GM19438 (cell line): ENCODE measurements around the gene FNIP2.
"Not testable (repeated sequence)": the region's sequence is repeated elsewhere in the genome, so short reads cannot be mapped to it uniquely, and the experiment has no call there.

Experiments
- ATAC-seq: cut with Tn5 transposase; IDR thresholded peaks from one replicate; pipeline ENCODE4 v1.9.1; 2021; ENCODE audit warnings: low read depth; ENCODE audit not compliant: unreplicated experiment

Gene FNIP2

DNA sequence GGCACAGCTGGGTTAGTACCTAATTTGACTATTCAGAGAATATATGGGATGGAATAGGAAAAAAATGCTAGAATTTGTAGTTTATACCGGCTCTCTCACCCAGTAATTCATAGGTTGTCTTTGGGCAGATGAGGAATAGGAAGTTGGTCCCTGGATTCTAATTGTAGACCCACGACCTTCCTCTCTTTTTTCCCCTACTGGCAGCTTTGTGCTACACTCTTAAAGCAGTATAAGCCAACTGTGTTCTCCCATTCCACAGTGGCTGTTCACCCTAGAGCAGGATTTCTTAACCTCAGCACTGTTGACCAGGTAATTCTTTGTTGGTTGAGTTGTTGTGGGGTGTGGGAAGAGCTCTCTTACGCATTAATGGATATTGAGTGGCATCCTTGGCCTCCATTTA, 92.9 kb downstream of the FNIP2 start:
- ATAC-seq = no peak

DNA sequence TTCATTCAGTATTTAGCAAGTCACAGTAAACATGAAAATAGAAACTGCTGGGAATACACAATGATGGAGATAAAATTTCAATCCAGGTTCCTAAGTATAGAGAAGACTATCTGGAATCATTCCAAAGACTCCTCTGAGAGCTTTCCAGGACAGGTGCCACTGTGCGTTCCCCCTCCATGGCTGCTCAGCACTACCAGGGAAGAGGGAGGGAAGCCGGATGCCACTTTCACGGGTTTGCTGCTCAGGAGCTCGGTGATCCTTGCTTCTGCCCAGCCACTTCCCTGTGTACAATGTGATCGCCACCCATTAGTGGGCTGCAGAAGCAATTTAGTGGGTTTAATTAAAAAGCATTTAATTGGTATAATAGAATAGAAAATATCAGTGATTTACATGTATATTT, 94.5 kb downstream of the FNIP2 start:
- ATAC-seq = no peak

DNA sequence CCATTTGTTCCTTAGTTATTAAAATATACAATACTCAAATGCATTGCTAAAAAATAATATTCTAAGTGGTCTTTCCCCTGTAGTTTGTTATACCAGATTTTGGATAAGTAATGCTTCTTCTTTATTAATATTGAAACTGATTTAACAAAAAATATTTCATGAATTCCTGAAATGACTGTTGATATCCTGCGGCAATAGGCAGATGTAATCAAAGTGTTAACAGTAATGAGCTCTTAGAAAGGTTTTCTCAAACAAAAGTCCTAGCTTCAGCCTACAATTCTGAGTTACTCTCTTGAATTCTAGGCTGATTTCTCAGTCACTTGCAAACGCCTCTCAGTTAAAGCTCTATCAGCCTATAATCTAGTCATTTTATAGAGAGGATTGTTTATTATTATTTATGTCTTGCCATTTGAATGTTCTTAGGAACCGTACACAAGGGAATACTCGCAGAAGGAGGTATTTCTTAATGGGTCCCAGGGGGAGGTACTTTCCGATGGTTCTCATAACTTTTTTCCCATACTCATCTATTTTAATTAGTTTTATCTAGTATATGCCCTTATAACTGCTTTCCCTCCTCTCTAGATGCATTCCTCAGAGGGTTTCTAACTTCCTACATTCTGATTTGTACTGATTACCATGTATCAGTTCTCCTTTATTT, 96.8 kb downstream of the FNIP2 start:
- no peak for ATAC-seq

DNA sequence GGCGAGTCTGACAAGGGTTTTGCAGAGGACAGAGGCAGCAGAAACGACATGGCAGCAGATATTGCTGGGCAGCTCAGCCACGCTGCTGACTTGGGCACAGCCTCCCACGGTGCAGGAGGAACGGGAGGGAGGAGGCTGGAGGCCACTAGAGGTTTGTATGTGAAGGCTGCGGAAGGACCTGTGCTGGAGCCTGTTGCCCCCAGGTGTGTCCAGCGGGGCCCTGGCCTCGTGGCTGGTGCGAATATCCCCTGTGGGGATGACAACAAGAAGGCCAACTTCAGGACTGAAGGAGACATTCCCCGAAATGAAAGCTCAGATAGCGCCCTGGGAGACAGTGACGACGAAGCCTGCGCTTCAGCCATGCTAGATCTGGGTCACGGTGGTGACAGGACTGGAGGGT, 100.2 kb downstream of the FNIP2 start:
- no peak for ATAC-seq

DNA sequence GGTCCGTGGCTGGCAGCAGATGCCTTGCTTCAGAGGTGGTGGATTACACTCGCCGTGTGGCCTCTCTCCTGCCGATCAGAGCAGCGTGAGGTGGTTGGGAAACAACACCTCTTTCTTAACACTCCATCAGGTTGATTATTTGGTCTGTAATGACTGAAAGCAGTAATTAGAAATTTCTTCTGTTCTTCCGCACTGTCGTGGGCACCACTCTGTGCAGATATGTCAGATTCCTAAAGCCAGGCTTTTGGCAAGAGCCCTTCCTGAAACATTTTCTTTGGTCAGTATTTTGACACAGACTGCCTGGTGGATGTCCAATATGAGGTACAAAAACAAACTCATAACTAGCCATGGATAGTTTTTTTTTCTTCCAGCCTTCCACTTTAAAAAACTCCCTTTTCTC, 100.9 kb downstream of the FNIP2 start:
- ATAC-seq = no peak

DNA sequence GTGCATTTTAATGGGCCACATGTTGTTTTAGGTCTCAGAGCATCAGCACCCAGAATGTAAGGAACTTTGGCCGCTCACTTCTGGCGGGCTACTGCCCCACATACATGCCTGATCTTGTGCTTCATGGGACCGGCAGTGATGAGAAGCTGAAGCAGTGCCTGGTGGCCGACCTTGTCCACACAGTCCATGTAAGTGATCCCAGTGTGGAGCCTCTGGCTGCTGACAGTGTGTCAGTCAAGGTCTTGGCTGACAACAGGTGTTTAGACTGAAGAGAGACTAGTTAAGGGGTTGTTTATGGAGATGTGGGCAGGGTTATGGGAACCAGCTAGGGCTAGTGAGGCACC, 101.4 kb downstream of the FNIP2 start:
- no peak for ATAC-seq

DNA sequence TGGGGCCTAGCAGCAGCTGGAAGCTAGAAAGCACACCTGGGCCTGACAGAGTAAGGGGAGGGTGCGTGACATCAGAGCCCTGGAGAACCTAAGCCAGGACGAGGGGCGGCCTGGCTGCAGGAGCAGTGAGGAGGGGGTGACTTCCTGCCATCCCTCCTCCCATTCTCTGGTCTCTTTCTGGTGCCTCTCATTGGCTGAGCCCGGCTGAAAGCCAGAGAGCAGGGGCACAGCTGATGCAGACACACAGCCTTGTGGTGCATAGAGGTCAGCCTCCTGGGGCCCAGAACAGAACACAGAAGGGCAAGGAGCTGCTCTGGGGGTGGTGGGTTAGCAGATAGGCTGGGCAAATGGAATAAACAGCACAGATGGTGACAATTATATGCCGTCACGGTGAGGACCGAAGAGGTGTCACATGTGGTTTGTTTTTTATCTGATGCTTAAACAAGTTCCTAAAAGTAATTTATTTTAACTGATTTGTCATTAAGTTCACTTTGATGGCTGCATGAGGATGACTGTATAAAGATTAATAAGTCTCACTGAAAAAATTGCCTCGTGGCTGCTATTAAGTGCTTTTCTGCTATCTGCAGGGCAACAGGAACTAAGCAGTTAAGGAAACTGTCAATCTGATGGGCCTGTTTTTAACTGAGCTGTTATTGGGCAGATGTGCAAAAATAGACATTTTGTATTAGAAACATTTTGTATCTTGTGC, 102.0 kb downstream of the FNIP2 start:
- no peak for ATAC-seq

DNA sequence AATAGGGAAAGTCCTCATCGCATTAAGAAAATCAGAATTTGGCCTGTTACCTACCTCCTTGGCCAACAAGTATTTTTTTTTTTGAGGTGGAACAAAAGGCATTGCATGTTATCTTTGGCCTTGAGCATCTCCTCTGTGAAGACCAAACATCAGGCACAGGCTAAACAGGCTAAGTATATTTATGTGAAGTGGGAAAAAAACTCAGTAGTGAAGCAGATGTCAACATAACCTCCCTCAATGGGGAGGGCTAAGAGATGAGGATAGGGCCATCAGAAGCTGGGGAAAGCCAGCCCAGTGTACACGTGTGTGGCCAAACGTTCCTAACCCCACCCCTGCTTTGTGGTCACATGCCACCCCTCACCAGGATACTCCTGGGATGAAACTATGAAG, 102.5 kb downstream of the FNIP2 start:
- no peak for ATAC-seq

DNA sequence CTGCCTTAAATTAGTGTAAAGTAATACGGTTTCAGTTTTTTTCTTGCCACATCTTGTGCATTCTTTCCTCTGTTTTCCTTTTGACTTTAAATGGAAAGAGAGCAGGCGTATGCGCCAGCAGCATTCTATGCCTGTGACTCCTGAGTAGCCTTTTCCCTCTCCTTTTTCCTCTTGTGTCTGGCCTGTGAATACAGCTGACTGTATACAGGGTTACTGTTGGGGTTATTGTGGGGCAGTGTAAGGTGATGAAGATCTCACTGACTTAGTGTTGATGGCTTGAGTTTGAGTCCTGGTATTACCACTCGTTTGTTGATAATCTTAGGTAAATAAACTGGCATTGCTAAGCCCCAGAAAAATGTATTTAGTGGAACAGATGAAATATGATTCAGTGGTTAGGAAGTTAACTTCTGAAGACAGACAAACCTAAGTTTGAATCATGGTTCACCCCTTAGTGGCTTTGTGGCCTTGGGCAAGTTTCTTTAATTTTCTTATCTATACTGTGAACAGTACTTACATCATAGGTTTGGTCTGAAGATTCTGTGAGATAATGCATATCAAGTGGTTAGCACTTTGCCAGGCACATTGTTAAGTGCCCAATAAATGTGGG, 105.1 kb downstream of the FNIP2 start:
- no peak for ATAC-seq

DNA sequence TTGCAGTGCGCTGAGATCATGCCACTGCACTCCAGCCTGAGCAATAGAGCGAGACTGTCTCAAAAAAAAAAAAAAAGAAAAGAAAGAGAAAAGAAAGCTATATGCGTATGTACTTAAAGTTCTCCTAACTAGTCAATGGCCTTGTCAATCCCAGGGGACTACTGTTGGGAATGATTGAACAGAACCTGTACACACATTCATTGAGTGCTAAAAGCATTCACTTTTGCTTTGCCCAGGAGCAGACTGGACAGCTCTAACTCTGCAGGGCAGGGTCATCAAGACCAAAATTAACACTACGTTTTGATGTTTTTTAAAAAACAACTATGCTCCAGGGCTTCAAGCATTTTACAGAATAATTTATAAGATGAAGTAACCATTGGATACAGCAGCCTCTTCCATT, 106.2 kb downstream of the FNIP2 start:
- ATAC-seq = no peak

DNA sequence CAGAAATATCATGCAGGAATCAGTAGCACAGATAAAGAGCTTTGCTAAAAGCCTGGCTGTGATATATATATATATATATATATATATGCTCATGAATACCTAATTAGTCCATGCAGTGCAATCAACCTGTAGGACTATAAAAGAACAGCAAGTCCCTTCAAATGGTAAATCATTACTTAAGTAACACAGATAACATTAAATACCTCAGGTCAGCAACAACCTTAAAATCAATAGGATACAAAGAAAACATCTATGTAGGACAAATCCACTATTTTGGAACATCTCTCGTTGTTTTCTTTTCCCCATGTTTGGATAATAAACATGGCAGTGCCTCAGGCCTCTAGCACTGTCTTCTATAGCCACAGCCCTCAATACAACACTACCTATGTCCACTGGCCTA, 106.6 kb downstream of the FNIP2 start:
- ATAC-seq = no peak

DNA sequence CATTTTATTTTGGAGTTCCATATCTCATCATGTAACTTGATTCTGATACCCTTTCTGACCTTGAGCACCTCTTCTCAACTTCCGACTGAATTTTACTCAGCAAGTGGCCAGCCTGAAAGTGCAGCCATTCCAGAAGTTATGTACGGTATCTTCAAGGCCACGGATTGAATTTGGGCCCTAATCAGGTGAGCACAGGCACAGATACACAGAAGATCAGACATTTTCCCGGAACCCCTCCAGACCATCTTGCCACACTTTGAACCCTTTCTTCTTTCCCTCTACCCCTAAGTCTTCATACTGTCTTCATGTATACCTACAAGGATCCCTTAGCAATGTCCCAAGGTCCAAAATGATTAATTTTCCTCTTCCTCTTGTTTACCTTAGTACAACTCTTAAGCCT, 108.2 kb downstream of the FNIP2 start:
- ATAC-seq = no peak

DNA sequence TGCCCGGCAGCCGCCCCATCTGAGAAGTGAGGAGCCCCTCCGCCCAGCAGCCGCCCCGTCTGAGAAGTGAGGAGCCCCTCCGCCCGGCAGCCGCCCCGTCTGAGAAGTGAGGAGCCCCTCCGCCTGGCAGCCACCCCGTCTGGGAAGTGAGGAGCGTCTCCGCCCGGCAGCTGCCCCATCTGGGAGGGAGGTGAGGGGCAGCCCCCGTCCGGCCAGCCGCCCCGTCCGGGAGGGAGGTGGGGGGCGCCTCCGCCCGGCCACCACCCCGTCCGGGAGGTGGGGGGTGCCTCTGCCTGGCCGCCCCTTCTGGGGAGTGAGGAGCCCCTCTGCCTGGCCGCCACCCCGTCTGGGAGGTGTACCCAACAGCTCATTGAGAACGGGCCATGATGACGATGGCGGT, 113.3 kb downstream of the FNIP2 start:
- not testable (repeated sequence) for ATAC-seq

DNA sequence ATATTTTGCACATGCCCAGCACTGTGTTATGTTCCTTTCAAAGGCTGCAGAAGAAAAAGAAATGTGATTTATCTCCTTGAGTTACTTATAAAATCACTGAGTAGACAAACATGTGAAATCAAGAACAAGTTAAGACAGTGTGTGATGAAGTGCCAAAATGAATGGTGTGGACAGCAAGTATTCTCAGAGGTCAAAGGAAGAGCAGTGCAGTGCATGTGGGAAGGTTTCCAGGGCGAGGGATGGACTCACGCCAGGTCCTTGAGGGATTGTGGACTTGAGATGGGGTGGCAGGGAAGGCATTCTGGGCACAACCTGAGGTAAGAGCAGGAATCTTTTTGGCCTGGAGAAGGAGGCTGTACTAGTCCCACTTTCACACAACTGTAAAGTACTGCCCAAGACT, 115.5 kb downstream of the FNIP2 start:
- no peak for ATAC-seq

DNA sequence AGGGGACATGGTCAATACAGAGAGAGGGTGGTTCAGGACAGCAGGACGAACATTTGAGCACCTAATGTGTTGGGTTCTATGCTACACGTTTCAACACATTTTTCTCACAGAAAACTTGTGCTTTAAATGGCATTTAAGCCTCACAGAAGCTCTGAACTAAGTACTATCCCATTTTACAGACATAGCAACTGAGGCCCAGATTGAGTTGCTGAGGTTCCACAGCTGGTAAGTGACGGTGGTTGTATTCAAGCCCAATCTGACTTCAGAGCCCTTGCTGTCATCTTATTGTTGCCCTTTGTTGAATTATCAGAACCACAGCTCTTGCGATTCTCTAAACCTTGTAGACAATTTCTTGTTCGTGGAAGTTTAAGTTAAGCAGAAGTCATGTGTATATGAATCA, 116.7 kb downstream of the FNIP2 start:
- no peak for ATAC-seq

DNA sequence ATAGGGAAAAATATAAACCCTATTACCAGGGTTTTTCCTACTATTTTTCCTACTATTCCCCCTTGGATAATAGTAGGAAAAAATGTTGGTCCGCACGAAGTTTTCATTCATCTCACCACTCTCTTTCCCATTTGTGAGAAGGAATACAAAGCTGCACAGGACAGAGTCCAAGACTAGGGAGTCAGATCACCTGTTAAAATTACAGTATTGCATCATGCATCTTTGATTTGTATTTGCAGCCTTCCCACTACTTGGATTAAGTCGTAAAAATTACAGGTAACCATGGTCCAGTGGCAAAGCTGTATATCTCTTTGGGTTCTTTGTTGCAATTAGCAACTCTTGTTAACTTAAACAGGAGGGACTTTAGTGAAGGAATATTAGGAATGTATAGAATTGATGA, 121.5 kb downstream of the FNIP2 start:
- no peak for ATAC-seq

DNA sequence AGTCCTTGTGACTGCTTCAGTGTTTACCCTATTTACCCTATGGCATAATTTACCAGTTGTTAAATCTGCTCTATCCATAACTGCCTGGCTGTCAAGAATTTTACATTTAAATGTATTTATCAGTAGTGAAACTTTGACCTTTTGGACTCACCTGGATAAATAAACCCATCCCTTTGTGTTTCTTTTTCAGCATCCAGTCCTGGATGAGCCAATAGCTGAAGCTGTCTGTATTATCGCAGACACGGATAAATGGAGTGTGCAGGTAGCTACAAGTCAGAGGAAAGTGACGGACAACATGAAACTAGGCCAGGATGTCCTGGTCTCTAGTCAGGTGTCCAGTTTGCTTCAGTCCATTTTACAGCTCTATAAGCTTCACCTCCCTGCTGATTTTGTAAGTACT, 122.4 kb downstream of the FNIP2 start:
- no peak for ATAC-seq

DNA sequence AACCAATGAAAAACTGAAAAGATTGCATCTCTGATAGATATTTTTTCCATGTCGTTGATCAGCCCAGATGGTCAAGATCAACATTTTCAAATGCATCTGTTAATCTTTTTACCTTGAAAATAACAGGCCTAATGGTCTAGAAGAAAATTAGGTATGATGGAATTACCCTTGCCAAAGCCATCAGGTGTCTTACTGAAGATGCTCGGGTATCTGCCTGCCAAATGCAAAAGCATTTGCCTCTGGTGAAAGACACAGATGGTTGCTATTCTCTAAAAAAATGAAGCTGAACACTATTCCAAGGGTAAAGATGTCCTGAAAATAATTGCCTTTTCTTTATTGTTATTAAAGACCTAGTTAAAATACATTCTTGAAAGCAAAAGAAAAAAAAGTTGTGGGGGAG, 126.0 kb downstream of the FNIP2 start:
- ATAC-seq = no peak

DNA sequence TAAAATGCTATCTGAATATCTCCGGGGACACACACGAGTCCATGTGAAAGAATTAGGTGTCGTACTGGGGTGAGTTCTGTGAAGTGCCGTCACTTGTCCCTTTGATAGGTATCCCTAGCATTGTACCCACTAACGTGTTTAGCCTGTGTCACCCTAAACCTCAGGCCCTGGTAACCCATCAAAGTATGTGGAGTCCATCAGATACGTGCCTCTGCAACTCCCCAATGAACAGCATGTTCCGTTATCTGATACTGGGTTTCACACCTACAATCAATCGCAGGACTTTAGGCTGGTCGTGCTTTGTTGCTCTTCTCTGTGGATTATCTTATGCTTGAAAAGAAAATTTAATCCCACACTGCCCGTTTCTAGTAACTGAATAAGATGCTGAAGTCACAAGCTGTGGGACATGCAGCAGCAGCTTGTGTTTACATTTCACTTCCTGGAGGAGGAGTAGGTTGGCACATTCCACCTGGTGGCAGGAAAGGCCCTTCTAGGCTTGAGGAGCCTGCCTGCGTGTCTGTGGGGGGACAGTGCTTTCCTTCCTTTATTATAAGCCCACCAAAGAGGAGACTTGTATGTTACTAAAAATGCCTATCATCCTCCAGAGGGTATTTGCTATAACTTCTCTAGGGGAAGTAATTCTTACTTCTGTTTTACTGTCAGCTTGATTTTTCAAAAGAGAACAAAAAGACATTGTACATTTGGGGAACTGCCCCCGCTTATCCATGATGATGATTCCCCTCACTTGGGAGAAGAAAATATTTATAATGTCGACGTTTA, 127.2 kb downstream of the FNIP2 start:
- ATAC-seq = no peak

DNA sequence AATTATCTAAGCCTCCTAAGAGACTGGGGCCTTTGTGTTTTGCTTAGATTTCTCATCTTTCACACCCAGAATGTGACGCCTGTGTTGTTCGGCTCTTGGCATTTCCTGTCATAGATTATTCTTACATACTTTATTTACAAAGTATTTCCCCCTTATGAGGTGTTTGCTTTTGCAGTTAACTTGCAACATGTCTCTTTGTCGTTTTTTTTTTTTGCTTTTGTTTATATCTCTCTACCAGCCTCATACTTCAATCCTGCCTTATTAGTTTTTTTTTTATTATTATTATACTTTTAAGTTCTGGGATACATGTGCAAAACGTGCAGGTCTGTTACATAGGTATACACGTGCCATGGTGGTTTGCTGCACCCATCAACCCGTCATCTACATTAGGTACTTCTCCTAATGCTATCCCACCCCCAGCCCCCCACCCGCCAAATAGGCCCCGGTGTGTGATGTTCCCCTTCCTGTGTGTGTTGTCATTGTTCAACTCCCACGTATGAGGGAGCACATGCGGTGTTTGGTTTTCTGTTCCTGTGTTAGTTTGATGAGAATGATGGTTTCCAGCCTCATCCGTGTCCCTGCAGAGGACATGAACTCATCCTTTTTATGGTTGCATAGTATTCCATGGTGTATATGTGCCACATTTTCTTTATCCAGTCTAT, 127.9 kb downstream of the FNIP2 start:
- ATAC-seq = not testable (repeated sequence)

DNA sequence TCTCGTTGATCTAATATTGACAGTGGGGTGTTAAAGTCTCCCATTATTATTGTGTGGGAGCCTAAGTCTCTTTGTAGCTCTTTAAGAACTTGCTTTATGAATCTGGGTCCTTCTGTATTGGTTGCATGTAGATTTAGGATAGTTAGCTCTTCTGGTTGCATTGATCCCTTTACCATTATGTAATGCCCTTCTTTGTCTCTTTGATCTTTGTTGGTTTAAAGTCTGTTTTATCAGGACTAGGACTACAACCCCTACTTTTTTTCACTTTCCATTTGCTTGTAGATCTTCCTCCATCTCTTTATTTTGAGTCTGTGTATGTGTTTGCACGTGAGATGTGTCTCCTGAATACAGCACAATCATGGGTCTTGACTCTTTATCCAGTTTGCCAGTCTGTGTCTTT, 131.6 kb downstream of the FNIP2 start:
- ATAC-seq = not testable (repeated sequence)
